Kidney epithelial cell (primary cell): ENCODE measurements around the gene CHD3. TPM values are rescaled to one million over a fixed set of nuclear protein-coding genes. Genes with fewer than 3 reads are reported as not detected.

Source experiments
- DNase-seq: peaks from one replicate; pipeline ENCODE4 v3.0.0-alpha.2; 2010; ENCODE audit warnings: low read depth
- H3K27me3 ChIP-seq: 2 replicates; pipeline ENCODE4 v1.6.0; 2011; ENCODE audit warnings: low read length; ENCODE audit not compliant: control insufficient read depth, insufficient read depth
- H3K36me3 ChIP-seq: 2 replicates; pipeline ENCODE4 v1.5.1; 2011; ENCODE audit warnings: low read length; ENCODE audit not compliant: control insufficient read depth, insufficient read depth
- H3K4me3 ChIP-seq: 2 replicates; pipeline ENCODE4 v1.5.1; 2011; ENCODE audit warnings: low read depth, mild to moderate bottlenecking, control low read depth, low read length
- CTCF ChIP-seq: IDR thresholded peaks from 2 replicates; pipeline ENCODE4 v1.5.1; 2011; ENCODE audit warnings: mild to moderate bottlenecking, moderate library complexity, low read length, control low read depth, inconsistent platforms; ENCODE audit not compliant: insufficient read depth, poor library complexity, severe bottlenecking
- total RNA-seq: library from RNA; depleted of rRNA; stranded (reverse); fragments of >200 nt; gene quantifications from 2 replicates; pipeline ENCODE4 v1.2.3, GENCODE V29; 2015

The CHD3 gene
- total RNA-seq, 1 donor from 2014 or later: 42.4 TPM

- no peak for TF ChIP-seq CTCF
- no peaks in the 10 kb centered on the region for H3K27me3 ChIP-seq
- no peak for DNase-seq
- peaks cover 4% of the 10 kb centered on the region for H3K36me3 ChIP-seq
- no peak overlapping the region for H3K4me3 ChIP-seq
Measured at GRCh38 chr17:7855660-7856010, 33.0 kb upstream of the CHD3 start.

GRCh38 chr17:7856011-7856810 lies 32.4 kb upstream of the CHD3 start:
- Histone ChIP-seq H3K36me3 (peaks cover 1% of the 10 kb centered on the region), H3K27me3 (no peaks in the 10 kb centered on the region), H3K4me3 (peak overlapping the region; percentile 66)
- DNase-seq: no peak
- TF ChIP-seq CTCF: no peak

GRCh38 chr17:7856811-7857712 lies 31.5 kb upstream of the CHD3 start, which contains the start of gene NAA38:
Gene NAA38 (minus strand): TSS chr17:7857559. CDS start chr17:7857463, 96 bp downstream.
- peaks cover 1% of the 10 kb centered on the region for H3K36me3 ChIP-seq
- DNase-seq: peak; percentile 98
- peak; percentile 44 for TF ChIP-seq CTCF
- H3K27me3 ChIP-seq: no peaks in the 10 kb centered on the region
- peak within 1 kb of the TSS; percentile 66 for H3K4me3 ChIP-seq

- no peaks in the 10 kb centered on the region for H3K27me3 ChIP-seq
- H3K36me3 ChIP-seq: no peaks in the 10 kb centered on the region
- H3K4me3 ChIP-seq: peak within 1 kb of the TSS; percentile 66
- TF ChIP-seq CTCF: no peak
- DNase-seq: peak; percentile 64
Measured at GRCh38 chr17:7857713-7858521, 30.7 kb upstream of the CHD3 start, which contains the start of gene CYB5D1. Gene CYB5D1 (plus strand): TSS chr17:7858003. CDS start chr17:7858135, 132 bp downstream.

- H3K4me3 ChIP-seq: peak overlapping the region; percentile 66
- DNase-seq: no peak
Measured at GRCh38 chr17:7858522-7858810, 30.1 kb upstream of the CHD3 start.

More at GRCh38 chr17:7858522-7858810, 30.1 kb upstream of the CHD3 start:
- no peaks in the 10 kb centered on the region for H3K27me3 ChIP-seq
- no peaks in the 10 kb centered on the region for H3K36me3 ChIP-seq
- TF ChIP-seq CTCF: peak; percentile 55
